Breast epithelium (tissue), 3 donors: ENCODE data around the gene SLC4A11.

Experiments
- POLR2AphosphoS5 ChIP-seq, 3 donors: sonication (generic); formaldehyde crosslinking; IDR thresholded peaks; one replicate each; pipeline ENCODE4 v1.6.1; 2017; ENCODE audit warnings: antibody characterized with exemption in 3 of 3
- TF ChIP-seq, protein P1 (sequence below), 3 donors: fragments of 450-650 bp; IDR thresholded peaks; one replicate each; pipeline ENCODE4 v1.5.1; 2016 to 2017; ENCODE audit warnings: antibody characterized with exemption in 3 of 3, mild to moderate bottlenecking in 3 of 3, moderate library complexity in 3 of 3

DNA sequence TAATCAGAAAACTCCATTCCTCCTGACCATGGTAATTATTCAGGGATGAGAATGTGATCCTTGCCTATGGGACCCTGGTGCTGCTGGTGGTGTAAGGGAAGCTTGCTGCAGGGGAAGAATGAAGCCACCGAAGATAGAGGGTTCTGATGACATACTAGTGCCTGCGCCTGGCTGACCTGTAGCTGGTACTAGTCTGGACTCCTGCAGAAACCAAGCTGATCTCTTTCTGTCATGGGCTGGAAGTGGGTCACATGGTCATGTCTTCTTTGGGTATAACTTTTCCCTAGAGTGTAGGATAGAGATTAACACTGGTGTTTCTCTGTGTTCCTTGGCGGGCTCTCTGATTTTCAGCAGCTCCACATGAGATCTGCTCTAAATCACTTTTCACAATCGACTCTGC, 8.6 kb upstream of the SLC4A11 start:
- TF ChIP-seq, protein P1, sequence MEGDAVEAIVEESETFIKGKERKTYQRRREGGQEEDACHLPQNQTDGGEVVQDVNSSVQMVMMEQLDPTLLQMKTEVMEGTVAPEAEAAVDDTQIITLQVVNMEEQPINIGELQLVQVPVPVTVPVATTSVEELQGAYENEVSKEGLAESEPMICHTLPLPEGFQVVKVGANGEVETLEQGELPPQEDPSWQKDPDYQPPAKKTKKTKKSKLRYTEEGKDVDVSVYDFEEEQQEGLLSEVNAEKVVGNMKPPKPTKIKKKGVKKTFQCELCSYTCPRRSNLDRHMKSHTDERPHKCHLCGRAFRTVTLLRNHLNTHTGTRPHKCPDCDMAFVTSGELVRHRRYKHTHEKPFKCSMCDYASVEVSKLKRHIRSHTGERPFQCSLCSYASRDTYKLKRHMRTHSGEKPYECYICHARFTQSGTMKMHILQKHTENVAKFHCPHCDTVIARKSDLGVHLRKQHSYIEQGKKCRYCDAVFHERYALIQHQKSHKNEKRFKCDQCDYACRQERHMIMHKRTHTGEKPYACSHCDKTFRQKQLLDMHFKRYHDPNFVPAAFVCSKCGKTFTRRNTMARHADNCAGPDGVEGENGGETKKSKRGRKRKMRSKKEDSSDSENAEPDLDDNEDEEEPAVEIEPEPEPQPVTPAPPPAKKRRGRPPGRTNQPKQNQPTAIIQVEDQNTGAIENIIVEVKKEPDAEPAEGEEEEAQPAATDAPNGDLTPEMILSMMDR (IDR thresholded peaks at IDR 0.05): no peak
- TF ChIP-seq POLR2AphosphoS5 (IDR thresholded peaks at IDR 0.05): no peak
